C4-2B (cell line): ENCODE measurements around the gene PRKAG2.

ENCODE experiments used
- CTCF ChIP-seq: fragments of 450-650 bp; conservative IDR thresholded peaks from 2 replicates; pipeline ENCODE4 v1.5.1; 2017; ENCODE audit warnings: mild to moderate bottlenecking
- ZFX ChIP-seq: fragments of 450-650 bp; IDR thresholded peaks from 2 replicates; pipeline ENCODE4 v1.6.1; 2017

- TF ChIP-seq CTCF (no peak), ZFX (no peak)
Measured at GRCh38 chr7:151844825-151845200, 32.1 kb downstream of the PRKAG2 start.
